GM23248 (cell line): ENCODE results near the gene COP1.
"Not testable (repeated sequence)": the region's sequence is repeated elsewhere in the genome, so short reads cannot be mapped to it uniquely, and the experiment has no call there.

Experiments used
- EZH2 ChIP-seq: fragments of 200-600 bp; sonication (generic); IDR thresholded peaks from 2 replicates; pipeline ENCODE4 v1.6.1; 2018; ENCODE audit warnings: antibody characterized with exemption, mild to moderate bottlenecking; ENCODE audit not compliant: insufficient read depth, poor library complexity, severe bottlenecking
- EZH2phosphoT487 ChIP-seq: fragments of 200-600 bp; sonication (generic); IDR thresholded peaks from 2 replicates; pipeline ENCODE4 v1.6.1; 2018; ENCODE audit warnings: antibody characterized with exemption, moderate library complexity, mild to moderate bottlenecking, low read depth; ENCODE audit not compliant: insufficient read depth

GRCh38 chr1:176204655-176205054 lies 2.4 kb downstream of the COP1 start:
- TF ChIP-seq EZH2, EZH2phosphoT487: not testable (repeated sequence)
